DOHH2 (cell line): Measurements from ENCODE around the gene SOX9.

ENCODE experiments used
- EZH2phosphoT487 ChIP-seq: fragments of 200-600 bp; sonication (generic); IDR thresholded peaks from 2 replicates; pipeline ENCODE4 v1.6.1; 2017; ENCODE audit warnings: borderline replicate concordance, mild to moderate bottlenecking, antibody characterized with exemption, low read length, moderate library complexity, mixed read lengths
- TF ChIP-seq, protein P1 (sequence below): fragments of 200-600 bp; sonication (generic); IDR thresholded peaks from one replicate; pipeline ENCODE4 v1.5.1; 2014; ENCODE audit warnings: antibody characterized with exemption, mild to moderate bottlenecking, low read depth, low read length; ENCODE audit not compliant: poor library complexity, severe bottlenecking

- TF ChIP-seq, protein P1, sequence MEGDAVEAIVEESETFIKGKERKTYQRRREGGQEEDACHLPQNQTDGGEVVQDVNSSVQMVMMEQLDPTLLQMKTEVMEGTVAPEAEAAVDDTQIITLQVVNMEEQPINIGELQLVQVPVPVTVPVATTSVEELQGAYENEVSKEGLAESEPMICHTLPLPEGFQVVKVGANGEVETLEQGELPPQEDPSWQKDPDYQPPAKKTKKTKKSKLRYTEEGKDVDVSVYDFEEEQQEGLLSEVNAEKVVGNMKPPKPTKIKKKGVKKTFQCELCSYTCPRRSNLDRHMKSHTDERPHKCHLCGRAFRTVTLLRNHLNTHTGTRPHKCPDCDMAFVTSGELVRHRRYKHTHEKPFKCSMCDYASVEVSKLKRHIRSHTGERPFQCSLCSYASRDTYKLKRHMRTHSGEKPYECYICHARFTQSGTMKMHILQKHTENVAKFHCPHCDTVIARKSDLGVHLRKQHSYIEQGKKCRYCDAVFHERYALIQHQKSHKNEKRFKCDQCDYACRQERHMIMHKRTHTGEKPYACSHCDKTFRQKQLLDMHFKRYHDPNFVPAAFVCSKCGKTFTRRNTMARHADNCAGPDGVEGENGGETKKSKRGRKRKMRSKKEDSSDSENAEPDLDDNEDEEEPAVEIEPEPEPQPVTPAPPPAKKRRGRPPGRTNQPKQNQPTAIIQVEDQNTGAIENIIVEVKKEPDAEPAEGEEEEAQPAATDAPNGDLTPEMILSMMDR = no peak
- TF ChIP-seq EZH2phosphoT487 = no peak
Observed at GRCh38 chr17:72125226-72125651, 4.4 kb downstream of the SOX9 start.
